GM20431 (cell line): ENCODE data around the gene SLX1A.
"Not testable (repeated sequence)": the region's sequence is repeated elsewhere in the genome, so short reads cannot be mapped to it uniquely, and the experiment has no call there.

Experiments used
- in situ Hi-C: fragments of 300-500 bp; cut with MseI, MboI; formaldehyde crosslinking; loops from one replicate; pipeline ENCODE4 v1.15.0; 2020; ENCODE audit warnings: low sequenced_read_pairs; ENCODE audit not compliant: unreplicated experiment

The SLX1A gene

DNA sequence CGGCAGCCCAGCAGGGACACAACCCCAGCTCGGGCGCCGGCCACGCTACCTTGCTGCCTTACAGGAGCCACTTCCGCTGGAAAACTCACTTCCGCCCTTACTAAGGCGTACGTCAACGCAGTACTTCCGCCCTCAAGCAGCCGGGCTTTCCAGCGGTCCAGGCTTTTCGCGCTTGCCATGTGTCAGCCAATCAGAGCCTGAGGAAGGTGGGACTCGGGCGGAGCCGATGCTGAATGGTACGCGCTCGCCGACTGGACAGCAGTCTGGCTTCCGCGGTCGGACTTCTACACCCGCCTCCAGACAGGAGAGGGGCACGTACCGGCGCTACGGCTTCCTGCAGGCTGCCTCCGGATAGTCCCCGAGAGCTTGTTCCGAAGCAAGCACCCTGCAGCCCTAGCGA, at the start of gene SLX1A, which contains the start of gene BOLA2B:
Gene SLX1A (plus strand): TSS at position 261 of the 400 bp plus-strand sequence. CDS start 210 bp downstream, outside the sequence.
Gene BOLA2B (minus strand): TSS at position 52 of the 400 bp plus-strand sequence. CDS start 71 bp downstream, outside the sequence.
- in situ Hi-C loops = not testable (repeated sequence)

DNA sequence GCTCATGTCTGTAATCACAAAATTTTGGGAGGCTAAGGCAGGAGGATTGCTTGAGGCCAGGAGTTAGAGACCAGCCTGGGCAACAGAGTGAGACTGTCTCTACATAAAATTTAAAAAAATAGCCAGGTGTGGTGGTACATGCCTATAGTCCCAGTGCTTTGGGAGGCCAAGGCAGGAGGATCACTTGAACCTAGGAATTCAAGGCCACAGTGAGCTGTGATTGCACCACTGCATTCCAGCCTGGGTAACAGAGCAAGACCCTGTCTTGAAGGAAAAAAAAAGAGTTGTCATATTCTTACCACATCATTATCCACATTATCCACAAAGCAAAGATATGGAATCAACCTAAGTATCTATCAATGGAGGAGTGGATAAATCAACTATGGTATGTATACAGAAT, 49.7 kb upstream of the SLX1A start:
- in situ Hi-C loops = no loop called here

- in situ Hi-C loops = no loop called here
Observed at GRCh38 chr16:30144917-30145316, 48.8 kb upstream of the SLX1A start.

GRCh38 chr16:30145657-30146056, 48.0 kb upstream of the SLX1A start:
- in situ Hi-C loops = no loop called here

DNA sequence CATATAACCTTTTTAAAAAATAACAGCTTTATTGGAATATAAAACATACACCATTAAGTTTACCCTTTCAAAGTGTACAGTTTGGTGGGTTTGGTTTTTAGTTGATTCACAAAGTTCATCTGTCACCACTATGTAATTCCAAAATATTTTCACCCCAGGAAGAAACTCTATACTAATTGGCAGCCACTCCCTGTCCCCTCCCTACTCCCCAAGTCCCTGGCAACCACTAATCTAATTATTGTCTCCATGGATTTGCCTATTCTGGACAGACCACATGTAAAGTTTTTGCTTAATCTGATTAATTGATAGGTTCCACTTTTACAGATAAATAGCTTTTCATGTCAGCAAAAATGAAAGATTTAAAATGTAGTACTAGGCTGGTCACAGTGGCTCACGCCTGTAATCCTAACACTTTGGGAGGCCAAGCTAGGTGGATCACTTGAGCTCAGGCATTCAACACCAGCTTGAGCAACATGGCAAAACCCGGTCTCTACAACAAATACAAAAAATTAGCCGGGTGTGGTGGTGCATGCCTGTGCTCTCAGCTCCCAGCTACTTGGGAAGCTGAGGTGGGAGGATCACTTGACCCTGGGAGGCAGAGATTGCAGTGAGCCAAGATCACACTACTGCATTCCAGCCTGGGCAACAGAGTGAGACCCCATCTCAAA, 45.7 kb upstream of the SLX1A start:
- in situ Hi-C loops = no loop called here

- in situ Hi-C loops = no loop called here
Observed at GRCh38 chr16:30149250-30149930, 44.3 kb upstream of the SLX1A start.

DNA sequence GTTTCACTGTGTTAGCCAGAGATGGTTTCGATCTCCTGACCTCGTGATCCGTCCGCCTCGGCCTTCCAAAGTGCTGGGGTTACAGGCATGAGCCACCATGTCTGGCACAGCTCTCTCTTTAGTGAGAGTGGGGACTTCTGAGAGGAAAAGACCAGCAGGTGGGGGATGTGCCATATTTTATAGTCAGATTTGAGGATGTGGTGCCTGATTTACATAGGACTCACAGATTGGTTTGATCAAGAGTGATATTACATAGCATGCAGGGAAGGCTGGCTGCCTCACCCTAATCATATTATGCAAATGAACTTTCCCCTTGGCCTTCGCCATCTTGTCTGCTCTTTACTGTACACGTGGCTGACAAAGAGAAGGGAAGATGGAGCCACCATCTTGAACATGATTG, 42.6 kb upstream of the SLX1A start:
- in situ Hi-C loops = no loop called here

GRCh38 chr16:30152517-30152916, 41.2 kb upstream of the SLX1A start:
- in situ Hi-C loops = no loop called here

DNA sequence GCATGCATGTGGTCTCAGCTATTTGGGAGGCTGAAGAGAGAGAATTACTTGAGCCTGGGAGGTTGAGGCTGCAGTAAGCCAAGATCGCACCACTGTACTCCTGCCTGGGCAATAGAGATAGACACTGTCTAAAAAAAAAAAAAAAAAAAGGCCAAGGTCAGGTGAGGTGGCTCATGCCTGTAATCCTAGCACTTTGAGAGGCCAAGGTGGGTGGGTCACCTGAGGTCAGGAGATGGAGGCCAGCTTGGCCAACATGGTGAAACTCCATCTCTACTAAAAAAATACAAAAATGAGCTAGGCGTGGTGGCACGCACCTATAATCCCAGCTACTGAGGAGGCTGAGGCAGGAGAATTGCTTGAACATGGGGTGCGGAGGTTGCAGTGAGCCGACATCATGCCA, 38.5 kb upstream of the SLX1A start:
- in situ Hi-C loops = no loop called here

DNA sequence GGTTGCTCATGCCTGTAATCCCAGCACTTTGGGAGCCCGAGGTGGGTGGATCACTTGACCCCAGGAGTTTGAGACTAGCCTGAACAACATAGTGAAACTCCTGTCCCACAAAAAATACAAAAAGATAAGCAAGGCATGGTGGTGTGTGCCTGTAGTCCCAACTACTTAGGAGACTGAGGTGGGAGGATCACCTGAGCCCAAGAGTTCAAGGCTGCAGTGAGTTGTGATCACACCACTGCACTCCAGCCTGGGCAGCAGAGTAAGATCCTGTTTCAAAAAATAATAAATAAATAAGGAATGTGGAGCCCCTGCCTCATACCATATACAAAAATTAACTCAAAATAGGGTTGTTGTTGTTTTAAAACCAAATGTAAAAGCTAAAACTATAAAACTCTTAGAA, 36.5 kb upstream of the SLX1A start:
- in situ Hi-C loops = no loop called here

GRCh38 chr16:30163538-30163937, 30.1 kb upstream of the SLX1A start:
- in situ Hi-C loops = no loop called here

GRCh38 chr16:30166202-30166902, 27.3 kb upstream of the SLX1A start:
- in situ Hi-C loops = no loop called here

GRCh38 chr16:30168746-30169145, 24.9 kb upstream of the SLX1A start:
- in situ Hi-C loops = not testable (repeated sequence)

GRCh38 chr16:30169416-30169815, 24.3 kb upstream of the SLX1A start:
- in situ Hi-C loops = not testable (repeated sequence)

DNA sequence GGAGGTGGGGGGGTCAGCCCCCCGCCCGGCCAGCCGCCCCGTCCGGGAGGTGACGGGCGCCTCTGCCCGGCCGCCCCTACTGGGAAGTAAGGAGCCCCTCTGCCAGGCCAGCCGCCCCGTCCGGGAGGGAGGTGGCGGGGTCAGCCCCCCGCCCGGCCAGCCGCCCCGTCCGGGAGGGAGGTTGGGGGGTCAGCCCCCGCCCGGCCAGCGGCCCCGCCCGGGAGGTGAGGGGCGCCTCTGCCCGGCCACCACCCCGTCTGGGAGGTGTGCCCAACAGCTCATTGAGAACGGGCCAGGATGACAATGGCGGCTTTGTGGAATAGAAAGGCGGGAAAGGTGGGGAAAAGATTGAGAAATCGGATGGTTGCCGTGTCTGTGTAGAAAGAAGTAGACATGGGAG, 23.5 kb upstream of the SLX1A start:
- in situ Hi-C loops = not testable (repeated sequence)

GRCh38 chr16:30173054-30173453, 20.6 kb upstream of the SLX1A start:
- in situ Hi-C loops = no loop called here

- in situ Hi-C loops = not testable (repeated sequence)
Observed at GRCh38 chr16:30176876-30177275, 16.8 kb upstream of the SLX1A start.

DNA sequence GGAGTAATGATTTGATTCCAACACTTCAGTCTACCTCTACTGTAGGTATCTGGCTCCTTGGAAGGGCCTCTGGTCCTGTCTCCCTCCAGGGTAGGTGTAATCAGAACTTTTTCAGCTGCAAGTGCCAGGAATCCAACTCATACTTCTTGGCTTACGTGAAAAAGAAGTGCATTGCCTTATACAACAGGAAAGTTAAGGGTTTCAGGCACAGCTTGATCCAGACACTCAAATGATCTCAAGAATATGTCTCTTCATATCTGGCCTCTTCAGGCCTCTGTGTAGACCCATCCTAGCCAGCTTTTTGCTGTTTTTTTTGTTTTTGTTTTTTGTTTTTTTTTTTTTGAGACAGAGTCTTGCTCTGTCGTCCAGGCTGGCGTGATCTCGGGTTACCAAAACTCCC, 14.5 kb upstream of the SLX1A start:
- in situ Hi-C loops = no loop called here

DNA sequence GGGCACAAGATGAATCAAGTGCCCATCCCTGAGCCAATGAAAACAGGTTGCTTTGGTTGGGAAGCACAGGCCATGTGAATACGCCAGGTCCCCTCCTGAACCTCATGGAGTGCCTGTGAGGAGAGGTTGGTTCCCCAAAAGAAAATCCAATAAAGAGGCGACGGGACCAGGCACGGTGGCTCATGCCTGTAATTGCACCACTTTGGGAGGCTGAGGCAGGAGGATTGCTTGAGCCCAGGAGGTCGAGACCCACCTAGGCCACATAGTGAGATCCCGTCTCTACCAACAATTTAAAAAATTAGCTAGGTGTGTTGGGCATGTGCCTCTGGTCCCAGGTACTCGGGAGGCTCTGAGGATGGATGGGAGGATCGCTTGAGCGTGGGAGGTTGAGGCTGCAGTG, 13.7 kb upstream of the SLX1A start:
- in situ Hi-C loops = no loop called here

DNA sequence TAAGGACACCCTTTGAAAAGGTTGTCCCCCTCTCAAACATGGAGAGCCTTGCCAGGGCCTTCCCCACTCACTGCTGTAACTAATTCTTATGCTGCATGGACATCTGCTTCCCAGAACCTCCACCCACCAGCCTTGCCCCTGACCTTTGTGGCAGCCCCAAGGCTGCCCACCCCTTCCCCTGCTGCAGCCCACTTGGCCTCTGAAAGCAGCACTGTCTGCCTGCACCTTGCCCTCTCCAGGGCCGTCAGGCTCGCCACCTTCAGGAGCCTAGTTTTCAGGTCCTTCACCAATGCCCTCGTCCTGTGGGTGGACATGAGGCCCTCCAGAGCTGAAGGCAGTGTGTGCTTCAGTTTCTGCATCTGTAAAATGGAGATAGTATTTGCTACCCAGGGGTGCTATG, 12.9 kb upstream of the SLX1A start:
- in situ Hi-C loops = no loop called here
